PC-3 (cell line): Measurements from ENCODE around the gene ZXDC. TPM values are rescaled to one million over a fixed set of nuclear protein-coding genes. Genes with fewer than 3 reads are reported as not detected.

ENCODE experiments used
- ATAC-seq: fragments of 200-7000 bp; cut with Tn5 transposase; 2 replicates; pipeline ENCODE4 v1.9.1; 2020; ENCODE audit warnings: mild to moderate bottlenecking, moderate library complexity
- BruUV-seq: library from RNA; stranded (reverse); fragments of 400-500 nt; replicated peaks from 2 replicates; lab custom pipeline; 2021; lab: Mats Ljungman, UMichigan
- CTCF ChIA-PET: fragments of 300-600 bp; sonication (Branson Sonifier 250); formaldehyde crosslinking; loops from one replicate; lab custom pipeline; 2022; ENCODE audit warnings: antibody characterized with exemption; lab: Charles Lee
- POLR2A ChIA-PET: fragments of 300-600 bp; sonication (Branson Sonifier 250); formaldehyde crosslinking; loops from one replicate; lab custom pipeline; 2022; ENCODE audit warnings: antibody characterized with exemption; ENCODE audit not compliant: unreplicated experiment; lab: Charles Lee
- DNase-seq: peaks from one replicate; pipeline ENCODE4 v3.0.0-alpha.2; 2015
- H2AFZ ChIP-seq: fragments of 300-600 bp; sonication (generic); 2 replicates; pipeline ENCODE4 v1.6.0; 2016; ENCODE audit warnings: antibody characterized with exemption, low read length
- H3F3A ChIP-seq: fragments of 300-600 bp; sonication (generic); one replicate; pipeline ENCODE4 v1.6.0; 2017; ENCODE audit warnings: antibody characterized with exemption, low read length, control low read depth, mild to moderate bottlenecking; ENCODE audit not compliant: unreplicated experiment
- H3K27ac ChIP-seq: fragments of 300-600 bp; sonication (generic); 2 replicates; pipeline ENCODE4 v1.5.1; 2016; ENCODE audit warnings: mild to moderate bottlenecking, low read length
- H3K27me3 ChIP-seq: fragments of 300-600 bp; sonication (generic); 2 replicates; pipeline ENCODE4 v1.6.1; 2016; ENCODE audit warnings: low read length, mixed read lengths
- H3K36me3 ChIP-seq: fragments of 300-600 bp; sonication (generic); 2 replicates; pipeline ENCODE4 v1.6.1; 2016; ENCODE audit warnings: low read depth, mixed run types, low read length, mixed read lengths
- H3K4me1 ChIP-seq: fragments of 300-600 bp; sonication (generic); 2 replicates; pipeline ENCODE4 v1.5.1; 2016; ENCODE audit warnings: low read length; ENCODE audit not compliant: insufficient read depth
- H3K4me2 ChIP-seq: fragments of 300-600 bp; sonication (generic); 2 replicates; pipeline ENCODE4 v1.6.0; 2016; ENCODE audit warnings: low read length
- H3K4me3 ChIP-seq: fragments of 300-600 bp; sonication (generic); 2 replicates; pipeline ENCODE4 v1.5.1; 2016; ENCODE audit warnings: mild to moderate bottlenecking, low read length, mixed read lengths
- H3K79me2 ChIP-seq: fragments of 300-600 bp; sonication (generic); 2 replicates; pipeline ENCODE4 v1.6.1; 2017; ENCODE audit warnings: low read length, mixed read lengths
- H3K9ac ChIP-seq: fragments of 300-600 bp; sonication (generic); 2 replicates; pipeline ENCODE4 v1.6.0; 2016; ENCODE audit warnings: mild to moderate bottlenecking, low read length
- H3K9me2 ChIP-seq: fragments of 300-600 bp; sonication (generic); replicated peaks from 2 replicates; pipeline ENCODE4 v1.6.1; 2016; ENCODE audit warnings: mixed run types, low read length, mixed read lengths
- H3K9me3 ChIP-seq: fragments of 300-600 bp; sonication (generic); 2 replicates; pipeline ENCODE4 v1.6.1; 2016; ENCODE audit warnings: low read length, mixed read lengths
- H4K20me1 ChIP-seq: fragments of 300-600 bp; sonication (generic); 2 replicates; pipeline ENCODE4 v1.6.1; 2016; ENCODE audit warnings: low read length, mixed read lengths
- CTCF ChIP-seq: fragments of 300-600 bp; sonication (generic); conservative IDR thresholded peaks from 2 replicates; pipeline ENCODE4 v1.5.1; 2017; ENCODE audit warnings: antibody characterized with exemption, low read depth, mild to moderate bottlenecking, low read length
- EZH2 ChIP-seq: fragments of 300-600 bp; sonication (generic); IDR thresholded peaks from one replicate; pipeline ENCODE4 v1.6.1; 2017; ENCODE audit warnings: antibody characterized with exemption, mild to moderate bottlenecking, low read length; ENCODE audit not compliant: unreplicated experiment
- EZH2phosphoT487 ChIP-seq: fragments of 300-600 bp; sonication (generic); IDR thresholded peaks from 2 replicates; pipeline ENCODE4 v1.6.1; 2018; ENCODE audit warnings: mild to moderate bottlenecking, antibody characterized with exemption, low read length, borderline replicate concordance
- intact Hi-C: fragments of 100-400 bp; cut with micrococcal nuclease; formaldehyde crosslinking; loops from 2 replicates; pipeline ENCODE4 v1.9.0; 2023
- total RNA-seq: library from RNA; depleted of rRNA; stranded (reverse); fragments of >200 nt; gene quantifications from 2 replicates; pipeline ENCODE4 v1.2.3, GENCODE V29; 2014

Gene ZXDC
- total RNA-seq, 1 experiment from 2014 or later, result 18.7 TPM

- DNase-seq (no peak), ATAC-seq (no peak)
- Histone ChIP-seq H3K4me1 (no peaks in the 10 kb centered on the region), H3K9ac (no peak overlapping the region), H3K79me2 (no peaks in the 10 kb centered on the region), H3K9me2 (no peaks in the 10 kb centered on the region), H3K9me3 (no peaks in the 10 kb centered on the region), H3F3A (no peaks in the 10 kb centered on the region), H4K20me1 (no peaks in the 10 kb centered on the region), H3K27ac (no peak overlapping the region), H2AFZ (no peak overlapping the region), H3K4me2 (no peak overlapping the region), H3K4me3 (no peak overlapping the region), H3K27me3 (no peaks in the 10 kb centered on the region), H3K36me3 (no peaks in the 10 kb centered on the region)
- intact Hi-C loops, result no loop called here
- BruUV-seq, result no TSS peak
- ChIA-PET CTCF (no interaction called here), POLR2A (no interaction called here)
- TF ChIP-seq CTCF (no peak), EZH2phosphoT487 (no peak), EZH2 (no peak)
These were observed 27.0 kb upstream of the ZXDC start for GRCh38 chr3:126502656-126503055.

GRCh38 chr3:126501736-126502135 lies 26.0 kb upstream of the ZXDC start:
- Histone ChIP-seq H3K9me3 (no peaks in the 10 kb centered on the region), H3K9me2 (no peaks in the 10 kb centered on the region), H3K9ac (no peak overlapping the region), H3F3A (no peaks in the 10 kb centered on the region), H3K4me3 (no peak overlapping the region), H3K4me2 (no peak overlapping the region), H2AFZ (no peak overlapping the region), H3K4me1 (no peaks in the 10 kb centered on the region; the same call in 1 of the 2 replicates), H3K36me3 (no peaks in the 10 kb centered on the region), H3K27ac (no peak overlapping the region), H3K79me2 (no peaks in the 10 kb centered on the region), H3K27me3 (no peaks in the 10 kb centered on the region), H4K20me1 (no peaks in the 10 kb centered on the region)
- POLR2A ChIA-PET, result no interaction called here
- ATAC-seq (no peak), DNase-seq (no peak)
- CTCF ChIA-PET, result no interaction called here
- TF ChIP-seq EZH2phosphoT487 (no peak), CTCF (no peak), EZH2 (no peak)
- BruUV-seq, result no TSS peak
- intact Hi-C loops, result no loop called here

- no peak overlapping the region for H3K4me3 ChIP-seq
- no peaks in the 10 kb centered on the region for H3F3A ChIP-seq
- H3K9ac ChIP-seq, result no peak overlapping the region
- POLR2A ChIA-PET, result no interaction called here
- no peaks in the 10 kb centered on the region for H3K9me2 ChIP-seq
- H2AFZ ChIP-seq, result no peak overlapping the region
- H3K4me1 ChIP-seq, result no peaks in the 10 kb centered on the region; the same call in 1 of the 2 replicates
- no peak overlapping the region for H3K4me2 ChIP-seq
- intact Hi-C loops, result no loop called here
- CTCF ChIA-PET, result no interaction called here
- no peaks in the 10 kb centered on the region for H3K36me3 ChIP-seq
- no peak for ATAC-seq
- H3K27ac ChIP-seq, result no peak overlapping the region
- no peak for DNase-seq
- no peak for TF ChIP-seq EZH2phosphoT487
- no peak for TF ChIP-seq CTCF
- no peak for TF ChIP-seq EZH2
- H3K27me3 ChIP-seq, result no peaks in the 10 kb centered on the region
- H4K20me1 ChIP-seq, result no peaks in the 10 kb centered on the region
- H3K79me2 ChIP-seq, result no peaks in the 10 kb centered on the region
- no peaks in the 10 kb centered on the region for H3K9me3 ChIP-seq
- no TSS peak for BruUV-seq
These were observed 25.4 kb upstream of the ZXDC start for GRCh38 chr3:126501054-126501453.
